Liver (tissue), 9 donors: ENCODE data around the gene UBQLNL. TPM values are rescaled to one million over a fixed set of nuclear protein-coding genes. Genes with fewer than 3 reads are reported as not detected.

Experiments used
- DNase-seq: peaks from one replicate; pipeline ENCODE4 v3.0.0-alpha.2; 2017; ENCODE audit warnings: low spot score
- H3K27ac ChIP-seq, 2 donors: one replicate each; pipeline ENCODE4 v1.7.0; 2013; ENCODE audit warnings: inconsistent platforms in 2 of 2, low read length in 2 of 2, control low read depth in 1 of 2, low read depth in 1 of 2, mild to moderate bottlenecking in 1 of 2
- H3K27me3 ChIP-seq, 4 donors: one replicate each; pipeline versions ENCODE4 v1.6.1 to v1.7.0; 2013; ENCODE audit warnings: low read length in 3 of 4, inconsistent platforms in 1 of 4, mild to moderate bottlenecking in 1 of 4, moderate library complexity in 1 of 4; ENCODE audit not compliant: control insufficient read depth in 4 of 4, insufficient read depth in 4 of 4
- H3K36me3 ChIP-seq, 4 donors: one replicate each; pipeline versions ENCODE4 v1.6.1 to v1.7.0; 2013; ENCODE audit warnings: low read length in 3 of 4, mild to moderate bottlenecking in 3 of 4, low read depth in 1 of 4, moderate library complexity in 1 of 4; ENCODE audit not compliant: control insufficient read depth in 4 of 4, insufficient read depth in 3 of 4
- H3K4me1 ChIP-seq, 4 donors: one replicate each; pipeline versions ENCODE4 v1.6.1 to v1.7.0; 2013; ENCODE audit warnings: low read length in 3 of 4, mild to moderate bottlenecking in 3 of 4, moderate library complexity in 1 of 4; ENCODE audit not compliant: control insufficient read depth in 4 of 4, insufficient read depth in 4 of 4
- H3K4me3 ChIP-seq, 3 donors: one replicate each; pipeline versions ENCODE4 v1.6.1 to v1.7.0; 2013; ENCODE audit warnings: low read length in 3 of 3, control low read depth in 1 of 3, low read depth in 1 of 3, mild to moderate bottlenecking in 1 of 3
- H3K9ac ChIP-seq, 2 donors: one replicate each; pipeline ENCODE4 v1.7.0; 2013; ENCODE audit warnings: low read length in 2 of 2, mild to moderate bottlenecking in 2 of 2, moderate library complexity in 2 of 2, control low read depth in 1 of 2, low read depth in 1 of 2
- H3K9me3 ChIP-seq, 4 donors: one replicate each; pipeline versions ENCODE4 v1.6.1 to v1.7.0; 2013; ENCODE audit warnings: low read length in 3 of 4; ENCODE audit not compliant: control insufficient read depth in 4 of 4
- ATF3 ChIP-seq: IDR thresholded peaks from 2 replicates; pipeline ENCODE4 v1.6.1; 2016; ENCODE audit warnings: antibody characterized with exemption
- EGR1 ChIP-seq, 2 donors: IDR thresholded peaks; 2 replicates each; pipeline ENCODE4 v1.6.1; 2016 to 2018; ENCODE audit warnings: antibody characterized with exemption in 2 of 2, low read depth in 2 of 2
- GABPA ChIP-seq, 2 donors: IDR thresholded peaks in 1 of 2; conservative IDR thresholded peaks in 1 of 2; 2 replicates each; pipeline ENCODE4 v1.6.1; 2016; ENCODE audit warnings: antibody characterized with exemption in 2 of 2, mild to moderate bottlenecking in 1 of 2, moderate library complexity in 1 of 2
- JUND ChIP-seq, 2 donors: IDR thresholded peaks; 2 replicates each; pipeline ENCODE4 v1.6.1; 2016; ENCODE audit warnings: antibody characterized with exemption in 2 of 2
- MAX ChIP-seq: IDR thresholded peaks from 2 replicates; pipeline ENCODE4 v1.6.1; 2016; ENCODE audit warnings: antibody characterized with exemption
- NR2F2 ChIP-seq: IDR thresholded peaks from 2 replicates; pipeline ENCODE4 v1.6.1; 2016; ENCODE audit warnings: antibody characterized with exemption
- RAD21 ChIP-seq, 2 donors: IDR thresholded peaks; 2 replicates each; pipeline ENCODE4 v1.6.1; 2016; ENCODE audit warnings: antibody characterized with exemption in 2 of 2, mild to moderate bottlenecking in 2 of 2
- SP1 ChIP-seq: IDR thresholded peaks from 2 replicates; pipeline ENCODE4 v1.6.1; 2018; ENCODE audit warnings: antibody characterized with exemption, mild to moderate bottlenecking
- TAF1 ChIP-seq: conservative IDR thresholded peaks from 2 replicates; pipeline ENCODE4 v1.6.1; 2016; ENCODE audit warnings: antibody characterized with exemption, mild to moderate bottlenecking
- YY1 ChIP-seq: IDR thresholded peaks from 2 replicates; pipeline ENCODE4 v1.6.1; 2016; ENCODE audit warnings: antibody characterized with exemption, mild to moderate bottlenecking
- ZBTB33 ChIP-seq: IDR thresholded peaks from 2 replicates; pipeline ENCODE4 v1.6.1; 2016; ENCODE audit warnings: antibody characterized with exemption
- WGBS: extraction: QIAGEN DNeasy Blood & Tissue Kit; methylation state at CpG from one replicate; pipeline ENCODE4 v1.1.7; 2013; 5-methylcytosine and 5-hydroxymethylcytosine counted together
- polyA plus RNA-seq, 2 donors: library from polyadenylated mRNA; stranded (reverse) in 1 of 2; unstranded in 1 of 2; fragments of 200-250 nt in 1 of 2; fragments of >200 nt in 1 of 2; fragmentation: Nextera tagmentation in 1 of 2; extraction: Ambion mirVana in 1 of 2; gene quantifications; one replicate each; pipeline versions ENCODE4 v1.2.1 to v1.2.3, GENCODE V29; 2013 to 2015
- total RNA-seq, 2 donors: library from RNA; depleted of rRNA; stranded (reverse); fragments of >200 nt; gene quantifications; one replicate each; pipeline ENCODE4 v1.2.3, GENCODE V29; 2014
- TF ChIP-seq, protein P1 (sequence below): fragments of 150-350 bp; IDR thresholded peaks from 2 replicates; pipeline ENCODE4 v1.5.1; 2017; ENCODE audit warnings: improper control_type of control experiment, low read depth, low read length; ENCODE audit not compliant: missing input control
- donor health status: healthy.
- donor health status: healthy.
- donor health status: healthy.
- donor health status: healthy.
- donor health status: healthy.

Gene UBQLNL
- under 1 TPM; 0.05 to 0.25 TPM for total RNA-seq
- under 1 TPM; 0.03 to 0.08 TPM for polyA plus RNA-seq

DNA sequence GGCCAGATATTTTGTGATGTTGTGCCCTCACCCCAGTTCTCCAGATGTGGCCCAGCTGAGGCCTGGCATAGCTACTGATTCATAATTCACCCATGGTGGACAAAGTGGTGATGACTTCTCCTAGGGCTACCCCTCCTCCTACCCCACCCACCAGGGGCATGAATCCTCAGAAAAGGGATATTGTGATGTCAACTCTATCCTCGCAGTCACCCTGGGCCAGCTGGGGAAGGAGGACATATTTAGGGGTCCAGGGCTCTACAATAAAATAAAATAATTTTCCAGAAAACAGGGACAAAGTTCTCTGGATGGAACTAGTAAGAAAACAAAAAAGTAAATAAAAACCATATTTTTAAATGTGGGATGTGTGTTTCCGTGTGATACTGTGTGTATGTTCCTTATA, at the start of gene UBQLNL:
Gene UBQLNL, minus strand, starts transcription at position 101 of the 400 bp plus-strand sequence. CDS start 258 bp downstream, outside the sequence.
- Histone ChIP-seq H3K4me3 (no peak within 1 kb of the TSS), H3K36me3 (no peaks in the 10 kb centered on the region), H3K4me1 (no peaks in the 10 kb centered on the region), H3K9ac (no peak within 1 kb of the TSS), H3K27me3 (no peaks in the 10 kb centered on the region), H3K27ac (no peak within 1 kb of the TSS), H3K9me3 (no peaks in the 10 kb centered on the region)
- 96% methylated on average over 2 of the region's 2 CpGs for WGBS
- no peak for TF ChIP-seq ZBTB33
- no peak for TF ChIP-seq NR2F2
- no peak for TF ChIP-seq GABPA (IDR thresholded peaks at IDR 0.05 in 1 of 2, conservative IDR thresholded peaks at IDR 0.05 in 1 of 2)
- TF ChIP-seq, protein P1, sequence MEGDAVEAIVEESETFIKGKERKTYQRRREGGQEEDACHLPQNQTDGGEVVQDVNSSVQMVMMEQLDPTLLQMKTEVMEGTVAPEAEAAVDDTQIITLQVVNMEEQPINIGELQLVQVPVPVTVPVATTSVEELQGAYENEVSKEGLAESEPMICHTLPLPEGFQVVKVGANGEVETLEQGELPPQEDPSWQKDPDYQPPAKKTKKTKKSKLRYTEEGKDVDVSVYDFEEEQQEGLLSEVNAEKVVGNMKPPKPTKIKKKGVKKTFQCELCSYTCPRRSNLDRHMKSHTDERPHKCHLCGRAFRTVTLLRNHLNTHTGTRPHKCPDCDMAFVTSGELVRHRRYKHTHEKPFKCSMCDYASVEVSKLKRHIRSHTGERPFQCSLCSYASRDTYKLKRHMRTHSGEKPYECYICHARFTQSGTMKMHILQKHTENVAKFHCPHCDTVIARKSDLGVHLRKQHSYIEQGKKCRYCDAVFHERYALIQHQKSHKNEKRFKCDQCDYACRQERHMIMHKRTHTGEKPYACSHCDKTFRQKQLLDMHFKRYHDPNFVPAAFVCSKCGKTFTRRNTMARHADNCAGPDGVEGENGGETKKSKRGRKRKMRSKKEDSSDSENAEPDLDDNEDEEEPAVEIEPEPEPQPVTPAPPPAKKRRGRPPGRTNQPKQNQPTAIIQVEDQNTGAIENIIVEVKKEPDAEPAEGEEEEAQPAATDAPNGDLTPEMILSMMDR, result no peak
- DNase-seq, result no peak

GRCh38 chr11:5564259-5565019, 47.9 kb upstream of the UBQLNL start:
- Histone ChIP-seq H3K4me3 (no peak overlapping the region), H3K4me1 (no peaks in the 10 kb centered on the region), H3K36me3 (no peaks in the 10 kb centered on the region), H3K27ac (no peak overlapping the region), H3K9me3 (no peaks in the 10 kb centered on the region), H3K9ac (no peak overlapping the region), H3K27me3 (no peaks in the 10 kb centered on the region)
- no peak for DNase-seq
- TF ChIP-seq RAD21 (IDR thresholded peaks at IDR 0.05), result no peak
- TF ChIP-seq JUND (IDR thresholded peaks at IDR 0.05), result no peak
- TF ChIP-seq SP1, result no peak
- no peak for TF ChIP-seq TAF1
- TF ChIP-seq ATF3, result no peak
- TF ChIP-seq, protein P1, result no peak
- TF ChIP-seq MAX, result no peak
- TF ChIP-seq YY1, result no peak
- TF ChIP-seq EGR1 (IDR thresholded peaks at IDR 0.05; ENCODE audit: low read depth in 2 of 2), result no peak
- 62% methylated on average over 1 of the region's 1 CpG for WGBS
